GM12874 (cell line): ENCODE results near the gene CASZ1.

Experiments used
- TF ChIP-seq, protein P1 (sequence below): IDR thresholded peaks from 2 replicates; pipeline ENCODE4 v1.5.1; 2011; ENCODE audit warnings: low read depth, mild to moderate bottlenecking, control low read depth, low read length, moderate library complexity; ENCODE audit not compliant: insufficient read depth

CASZ1 gene

GRCh38 chr1:10775763-10776162 lies 20.7 kb downstream of the CASZ1 start:
- TF ChIP-seq, protein P1, sequence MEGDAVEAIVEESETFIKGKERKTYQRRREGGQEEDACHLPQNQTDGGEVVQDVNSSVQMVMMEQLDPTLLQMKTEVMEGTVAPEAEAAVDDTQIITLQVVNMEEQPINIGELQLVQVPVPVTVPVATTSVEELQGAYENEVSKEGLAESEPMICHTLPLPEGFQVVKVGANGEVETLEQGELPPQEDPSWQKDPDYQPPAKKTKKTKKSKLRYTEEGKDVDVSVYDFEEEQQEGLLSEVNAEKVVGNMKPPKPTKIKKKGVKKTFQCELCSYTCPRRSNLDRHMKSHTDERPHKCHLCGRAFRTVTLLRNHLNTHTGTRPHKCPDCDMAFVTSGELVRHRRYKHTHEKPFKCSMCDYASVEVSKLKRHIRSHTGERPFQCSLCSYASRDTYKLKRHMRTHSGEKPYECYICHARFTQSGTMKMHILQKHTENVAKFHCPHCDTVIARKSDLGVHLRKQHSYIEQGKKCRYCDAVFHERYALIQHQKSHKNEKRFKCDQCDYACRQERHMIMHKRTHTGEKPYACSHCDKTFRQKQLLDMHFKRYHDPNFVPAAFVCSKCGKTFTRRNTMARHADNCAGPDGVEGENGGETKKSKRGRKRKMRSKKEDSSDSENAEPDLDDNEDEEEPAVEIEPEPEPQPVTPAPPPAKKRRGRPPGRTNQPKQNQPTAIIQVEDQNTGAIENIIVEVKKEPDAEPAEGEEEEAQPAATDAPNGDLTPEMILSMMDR, result no peak

DNA sequence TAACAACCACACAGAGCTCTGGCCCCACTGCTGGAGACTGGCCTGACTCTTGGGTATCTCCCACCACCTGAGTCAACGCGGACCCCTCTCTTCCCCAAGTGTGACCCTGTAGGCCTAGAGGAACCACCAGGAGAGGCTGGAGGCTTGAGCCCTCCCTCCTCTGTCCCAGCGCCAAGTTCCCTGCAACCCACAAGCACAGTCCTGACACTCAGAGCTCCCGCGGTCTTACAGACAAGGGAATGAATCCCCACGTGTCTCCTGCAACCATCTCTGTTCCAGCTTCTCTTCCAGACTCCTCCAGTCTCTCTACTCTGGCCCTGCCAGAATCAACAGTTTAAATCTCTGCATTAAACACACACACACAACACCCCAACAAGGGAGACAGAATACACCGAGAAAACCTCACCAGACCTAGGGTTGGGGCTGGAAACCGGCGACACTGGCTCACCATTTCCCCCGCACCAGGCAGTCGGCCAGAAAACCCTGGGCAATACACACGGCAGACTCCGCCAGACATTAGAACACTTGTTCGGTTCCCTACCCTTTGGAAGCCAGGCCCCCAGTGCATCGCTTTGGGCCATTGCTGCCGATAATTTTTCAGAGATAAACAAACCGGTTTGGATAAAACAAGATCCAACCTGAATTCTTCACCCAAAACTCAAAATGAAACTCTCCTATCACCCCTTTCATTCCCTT lies 21.7 kb downstream of the CASZ1 start:
- TF ChIP-seq, protein P1, result no peak

DNA sequence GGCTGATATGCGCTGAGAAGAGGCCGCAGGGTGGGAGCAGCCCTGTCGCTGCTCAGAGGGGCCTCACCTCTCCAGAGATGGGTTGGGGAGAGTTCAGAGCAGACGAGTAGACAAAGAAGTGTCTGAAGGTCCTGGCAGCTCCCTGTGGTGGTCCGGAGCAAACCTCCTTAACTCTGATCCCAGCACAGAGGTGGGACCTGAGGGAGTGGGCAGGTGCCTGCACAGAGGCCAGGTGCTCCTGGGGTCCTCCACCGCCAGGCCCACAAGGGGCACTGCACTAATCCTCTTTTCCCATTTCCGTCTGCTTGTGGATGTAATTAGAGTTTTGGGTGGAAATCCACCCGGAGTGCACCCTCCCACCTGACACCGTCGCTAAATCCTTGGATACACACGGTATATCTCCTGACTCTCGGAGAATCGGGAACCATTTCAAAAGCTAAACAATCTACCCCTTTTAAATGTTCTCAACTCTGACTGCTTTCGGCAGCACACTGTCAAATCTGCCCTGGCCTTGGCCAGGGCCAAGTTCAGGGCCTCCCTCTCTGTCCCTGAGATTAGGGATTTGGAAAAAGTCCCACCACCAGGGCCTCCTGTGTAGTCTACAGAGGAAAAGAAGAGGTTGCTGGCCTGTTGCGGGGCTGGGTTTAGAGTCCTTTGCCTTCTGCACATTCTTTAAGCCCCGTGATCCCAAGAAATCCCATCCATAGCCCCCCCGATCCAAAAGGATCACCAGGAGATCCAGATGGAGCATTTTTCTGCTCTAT lies 22.4 kb downstream of the CASZ1 start:
- TF ChIP-seq, protein P1, result no peak

- TF ChIP-seq, protein P1, result no peak
Measured at GRCh38 chr1:10773376-10773775, 23.1 kb downstream of the CASZ1 start.

DNA sequence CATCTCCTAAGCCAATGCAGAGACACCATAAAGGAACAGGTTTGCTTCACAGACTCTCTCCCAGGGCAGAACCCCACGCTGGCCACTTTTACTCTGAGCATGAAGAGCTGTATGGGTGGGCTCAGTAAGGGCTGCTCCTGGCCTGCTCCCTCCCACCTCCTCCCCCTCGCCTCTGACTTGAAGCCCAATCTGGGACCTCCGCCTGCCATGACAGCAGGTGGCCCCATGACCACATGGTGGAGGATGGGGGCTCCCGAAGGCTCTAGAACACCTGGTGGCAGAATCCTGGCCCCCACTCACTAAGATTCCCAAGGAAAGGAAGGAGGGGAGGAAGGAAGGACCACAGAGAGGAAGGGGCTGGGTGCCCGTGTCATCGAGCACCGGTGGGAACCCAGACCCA lies 23.7 kb downstream of the CASZ1 start:
- TF ChIP-seq, protein P1, result no peak

DNA sequence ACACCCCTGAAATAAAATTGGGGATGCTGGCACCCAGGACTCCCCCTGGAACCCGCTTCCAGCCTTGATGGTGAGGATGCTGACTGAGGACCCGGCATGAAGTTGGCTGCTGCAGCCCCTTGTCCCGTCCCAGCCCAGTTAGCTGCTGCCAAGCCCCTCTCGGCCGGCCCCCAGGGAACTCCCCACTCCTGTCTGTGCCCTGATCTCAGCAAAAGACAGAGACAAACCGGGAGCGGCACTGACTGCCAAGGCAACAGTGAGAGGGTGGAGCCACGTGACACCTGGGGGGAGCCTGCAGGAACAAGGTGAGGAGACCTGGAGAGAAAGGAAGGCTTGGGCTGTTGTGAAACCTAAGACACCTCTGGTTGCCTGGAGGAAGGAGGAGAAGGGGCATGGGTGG lies 24.7 kb downstream of the CASZ1 start:
- TF ChIP-seq, protein P1, result no peak

- TF ChIP-seq, protein P1, result no peak
Measured at GRCh38 chr1:10768552-10768951, 27.9 kb downstream of the CASZ1 start.
